OCI-LY7 (cell line): Measurements from ENCODE around the gene CCR4.

Experiments
- CTCF ChIP-seq: fragments of 200-600 bp; sonication (generic); conservative IDR thresholded peaks from 2 replicates; pipeline ENCODE4 v1.5.1; 2014; ENCODE audit warnings: mild to moderate bottlenecking, antibody characterized with exemption, low read length, moderate library complexity, mixed read lengths
- EZH2phosphoT487 ChIP-seq: fragments of 200-600 bp; sonication (generic); IDR thresholded peaks from 2 replicates; pipeline ENCODE4 v1.6.1; 2018; ENCODE audit warnings: low read depth, borderline replicate concordance, mild to moderate bottlenecking, mixed run types, antibody characterized with exemption, low read length, moderate library complexity, mixed read lengths

GRCh38 chr3:32998631-32999451 is 47.4 kb downstream of the CCR4 start:
- TF ChIP-seq CTCF (no peak), EZH2phosphoT487 (no peak)
